DLD1 (cell line): ENCODE data around the gene NOP9.

ENCODE experiments used
- in situ Hi-C: cut with HindIII; loops from 2 replicates; pipeline ENCODE4 v1.10.0; 2017; ENCODE audit warnings: low sequenced_read_pairs

The NOP9 gene

GRCh38 chr14:24280797-24281460 lies 18.7 kb upstream of the NOP9 start:
- in situ Hi-C loops: no loop called here

GRCh38 chr14:24281636-24282035 lies 18.0 kb upstream of the NOP9 start:
- in situ Hi-C loops: no loop called here

- in situ Hi-C loops: no loop called here
These were observed 16.9 kb upstream of the NOP9 start for GRCh38 chr14:24282736-24283135.

GRCh38 chr14:24283796-24284460 lies 15.7 kb upstream of the NOP9 start:
- in situ Hi-C loops: no loop called here

GRCh38 chr14:24284501-24285035 lies 15.1 kb upstream of the NOP9 start:
- in situ Hi-C loops: no loop called here

GRCh38 chr14:24285351-24285750 lies 14.3 kb upstream of the NOP9 start:
- in situ Hi-C loops: no loop called here

GRCh38 chr14:24286996-24287395 lies 12.7 kb upstream of the NOP9 start:
- in situ Hi-C loops: no loop called here

- in situ Hi-C loops: no loop called here
These were observed 9.9 kb upstream of the NOP9 start for GRCh38 chr14:24289649-24290280.

- in situ Hi-C loops: no loop called here
These were observed 8.9 kb upstream of the NOP9 start for GRCh38 chr14:24290746-24291145.

GRCh38 chr14:24291446-24292117 lies 8.1 kb upstream of the NOP9 start:
- in situ Hi-C loops: no loop called here

GRCh38 chr14:24292118-24292807 lies 7.4 kb upstream of the NOP9 start:
- in situ Hi-C loops: no loop called here

- in situ Hi-C loops: no loop called here
These were observed 6.1 kb upstream of the NOP9 start for GRCh38 chr14:24293525-24293924.

GRCh38 chr14:24296341-24297157 lies 3.1 kb upstream of the NOP9 start:
- in situ Hi-C loops: no loop called here

- in situ Hi-C loops: no loop called here
These were observed 2.3 kb upstream of the NOP9 start for GRCh38 chr14:24297190-24297964.

GRCh38 chr14:24298892-24299254 lies 777 bp upstream of the NOP9 start:
- in situ Hi-C loops: no loop called here

GRCh38 chr14:24300326-24300980 lies 803 bp downstream of the NOP9 start:
- in situ Hi-C loops: no loop called here

- in situ Hi-C loops: no loop called here
These were observed 4.4 kb downstream of the NOP9 start for GRCh38 chr14:24304019-24304387.

GRCh38 chr14:24307156-24307574 lies 7.5 kb downstream of the NOP9 start:
- in situ Hi-C loops: no loop called here
